GM10266 (cell line): ENCODE measurements around the gene SHROOM3.

ENCODE experiments used
- DNase-seq: peaks from one replicate; pipeline ENCODE4 v3.0.0; 2012; ENCODE audit errors: extremely low spot score
- CTCF ChIP-seq: IDR thresholded peaks from 2 replicates; pipeline ENCODE4 v1.5.1; 2012; ENCODE audit warnings: mild to moderate bottlenecking, low read depth; ENCODE audit not compliant: control insufficient read depth, insufficient read depth; ENCODE audit errors: missing control alignments

Gene SHROOM3

DNA sequence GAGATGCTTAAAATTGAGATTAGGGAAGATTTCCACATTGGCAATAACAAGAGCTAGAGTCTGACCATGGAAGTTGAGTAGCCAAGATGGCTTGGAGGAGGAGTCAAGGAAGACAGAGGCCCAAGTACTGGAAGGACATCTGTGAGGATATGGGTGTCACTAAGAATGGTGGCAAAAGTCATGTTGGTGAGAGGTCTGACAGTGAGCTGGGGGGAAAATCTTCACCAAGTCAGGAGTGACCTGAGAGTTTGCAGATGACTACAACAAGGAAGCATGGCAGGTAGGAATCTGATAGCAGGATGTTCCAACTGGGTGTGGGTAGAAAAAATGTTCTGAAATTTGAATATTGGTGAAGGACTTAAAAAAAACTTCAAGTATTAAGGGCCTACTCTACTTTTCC, 103.3 kb downstream of the SHROOM3 start:
- no peak for DNase-seq
- TF ChIP-seq CTCF = no peak

GRCh38 chr4:76539979-76540378, 105.0 kb downstream of the SHROOM3 start:
- DNase-seq = no peak
- no peak for TF ChIP-seq CTCF

DNA sequence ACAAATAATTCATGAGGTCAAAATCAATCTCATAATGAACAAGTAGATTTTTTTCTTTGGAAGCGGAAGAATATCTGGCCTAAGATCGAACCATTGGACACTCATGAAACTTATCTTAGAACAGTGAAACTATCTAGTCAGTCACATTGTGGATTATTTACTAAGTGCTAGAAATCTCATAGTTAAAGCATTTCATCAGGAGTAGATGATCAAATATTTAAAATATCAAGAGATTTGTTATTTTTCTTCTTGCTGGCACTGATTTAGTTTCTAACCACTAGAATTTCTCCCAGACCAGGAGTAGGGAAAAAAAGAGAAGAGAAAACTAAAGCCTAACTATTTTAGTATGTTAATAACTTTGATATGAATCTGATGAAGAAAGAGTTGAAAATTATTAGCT, 105.5 kb downstream of the SHROOM3 start:
- TF ChIP-seq CTCF = no peak
- no peak for DNase-seq

DNA sequence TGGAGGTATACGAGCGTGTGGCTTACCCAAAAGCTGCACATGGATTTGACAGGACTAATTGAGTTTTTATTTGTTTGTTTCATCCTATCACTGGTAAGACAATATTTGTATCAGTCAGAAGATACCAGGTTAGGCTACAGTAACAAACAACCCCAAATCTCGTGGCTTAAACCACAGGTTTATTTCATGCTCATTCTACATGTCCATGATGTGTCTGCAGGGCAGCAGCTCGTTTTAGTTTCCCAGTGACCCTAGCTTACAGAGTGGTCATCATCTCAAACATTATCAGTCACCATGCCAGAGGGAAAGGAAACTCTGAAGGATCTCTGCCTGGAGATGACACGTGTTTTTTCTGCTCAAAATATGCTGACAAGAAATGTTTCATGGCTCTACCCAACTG, 108.3 kb downstream of the SHROOM3 start:
- TF ChIP-seq CTCF = no peak
- DNase-seq = no peak

DNA sequence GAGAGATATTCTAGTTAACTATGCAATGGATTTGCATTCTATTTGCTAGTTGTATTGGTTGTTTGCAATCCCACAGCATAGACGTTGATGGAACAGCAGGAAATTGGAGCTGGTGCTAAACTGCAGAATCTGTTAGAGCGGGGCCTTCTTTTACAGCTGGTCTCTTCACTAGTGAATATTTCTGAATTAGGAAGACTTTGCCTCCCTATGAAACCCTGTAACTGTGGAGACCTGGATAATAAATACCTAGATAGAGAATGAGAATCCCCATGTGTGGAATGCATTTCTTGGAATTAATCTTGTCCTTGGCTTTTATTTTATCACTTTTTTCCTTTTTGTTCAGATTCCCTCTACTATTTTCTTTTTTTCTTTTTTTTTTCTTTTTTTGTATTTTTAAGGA, 109.7 kb downstream of the SHROOM3 start:
- DNase-seq = no peak
- TF ChIP-seq CTCF = no peak

- no peak for TF ChIP-seq CTCF
- DNase-seq = no peak
Measured at GRCh38 chr4:76545226-76545884, 110.3 kb downstream of the SHROOM3 start.

DNA sequence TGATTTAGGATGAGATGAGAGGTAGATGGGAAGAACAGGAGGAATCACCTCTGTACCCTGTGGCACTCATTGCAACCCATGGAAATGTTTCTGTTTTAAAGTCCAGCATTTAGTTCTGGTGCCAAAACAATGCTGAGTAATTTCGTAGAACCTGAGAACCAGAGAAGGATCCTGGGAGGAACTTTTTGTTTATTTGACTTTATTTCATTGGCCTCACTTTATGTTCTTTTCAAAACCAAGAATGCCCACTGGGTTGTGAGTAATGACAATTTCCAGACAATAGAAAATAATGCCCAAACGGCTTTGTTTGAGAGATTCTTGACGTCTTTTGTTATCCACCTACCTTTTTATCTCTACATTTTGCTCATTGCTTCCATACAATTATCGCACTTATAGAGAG, 111.3 kb downstream of the SHROOM3 start:
- no peak for DNase-seq
- no peak for TF ChIP-seq CTCF
